Panc1 (cell line): ENCODE results near the gene DALRD3. TPM values are rescaled to one million over a fixed set of nuclear protein-coding genes. Genes with fewer than 3 reads are reported as not detected.

Source experiments
- ATAC-seq: fragments of 200-7000 bp; cut with Tn5 transposase; 2 replicates; pipeline ENCODE4 v1.9.1; 2020; ENCODE audit warnings: mild to moderate bottlenecking, moderate library complexity
- BruUV-seq: library from RNA; stranded (reverse); fragments of 400-500 nt; replicated peaks from 2 replicates; lab custom pipeline; 2021; lab: Mats Ljungman, UMichigan
- CTCF ChIA-PET: fragments of 300-600 bp; sonication (Branson Sonifier 250); formaldehyde crosslinking; loops from one replicate; lab custom pipeline; 2022; ENCODE audit warnings: antibody characterized with exemption; lab: Charles Lee
- POLR2A ChIA-PET: fragments of 300-600 bp; sonication (Branson Sonifier 250); formaldehyde crosslinking; loops from one replicate; lab custom pipeline; 2022; ENCODE audit warnings: antibody characterized with exemption; lab: Charles Lee
- DNase-seq: peaks from one replicate; pipeline ENCODE4 v3.0.0-alpha.2; 2010; ENCODE audit warnings: low read depth, low spot score
- H3K27ac ChIP-seq: 2 replicates; pipeline ENCODE4 v1.5.1; 2011; ENCODE audit warnings: mild to moderate bottlenecking, low read length, inconsistent platforms
- H3K27me3 ChIP-seq: fragments of 200-500 bp; sonication (Bioruptor generic); 2 replicates; pipeline ENCODE4 v1.6.0; 2014; ENCODE audit warnings: low read length, inconsistent platforms; ENCODE audit not compliant: control insufficient read depth, insufficient read depth
- H3K36me3 ChIP-seq: fragments of 200-500 bp; sonication (Bioruptor generic); 2 replicates; pipeline ENCODE4 v1.5.1; 2014; ENCODE audit warnings: inconsistent platforms, mild to moderate bottlenecking, low read length, moderate library complexity; ENCODE audit not compliant: control insufficient read depth, insufficient read depth
- H3K4me1 ChIP-seq: 2 replicates; pipeline ENCODE4 v1.5.1; 2011; ENCODE audit warnings: inconsistent platforms, mild to moderate bottlenecking, low read length, moderate library complexity; ENCODE audit not compliant: control insufficient read depth, insufficient read depth
- H3K4me3 ChIP-seq, 2 experiments: 2 replicates each; pipeline ENCODE4 v1.5.1; 2011 to 2012; ENCODE audit warnings: low read depth in 2 of 2, low read length in 2 of 2, mild to moderate bottlenecking in 2 of 2, inconsistent platforms in 1 of 2, moderate library complexity in 1 of 2
- H3K9me3 ChIP-seq: fragments of 200-500 bp; sonication (Bioruptor generic); 2 replicates; pipeline ENCODE4 v1.5.1; 2014; ENCODE audit warnings: low read depth, mild to moderate bottlenecking, inconsistent platforms, low read length, moderate library complexity; ENCODE audit not compliant: control insufficient read depth, insufficient read depth
- CTCF ChIP-seq: fragments of 450-650 bp; IDR thresholded peaks from 2 replicates; pipeline ENCODE4 v1.5.1; 2017; ENCODE audit warnings: mild to moderate bottlenecking
- POLR2AphosphoS5 ChIP-seq: IDR thresholded peaks from 2 replicates; pipeline ENCODE4 v1.6.1; 2012; ENCODE audit warnings: mild to moderate bottlenecking, low read depth, low read length, moderate library complexity
- REST ChIP-seq, 2 experiments: IDR thresholded peaks; 2 replicates each; pipeline ENCODE4 v1.6.1; 2011 to 2012; ENCODE audit warnings: low read depth in 2 of 2, control low read depth in 1 of 2, low read length in 1 of 2, mild to moderate bottlenecking in 1 of 2, moderate library complexity in 1 of 2; ENCODE audit not compliant: insufficient read depth in 1 of 2
- SIN3A ChIP-seq: IDR thresholded peaks from 2 replicates; pipeline ENCODE4 v1.6.1; 2012; ENCODE audit warnings: low read depth, mild to moderate bottlenecking, low read length, moderate library complexity, borderline replicate concordance; ENCODE audit not compliant: insufficient read depth
- TCF7L2 ChIP-seq: IDR thresholded peaks from 2 replicates; pipeline ENCODE4 v1.6.1; 2011; ENCODE audit warnings: mild to moderate bottlenecking, low read depth, low read length, inconsistent platforms
- in situ Hi-C: cut with HindIII; loops from 2 replicates; pipeline ENCODE4 v1.10.0; 2016; ENCODE audit warnings: low sequenced_read_pairs, low pct_unique_long_range_greater_than_20kb
- intact Hi-C: fragments of 100-400 bp; cut with micrococcal nuclease; formaldehyde crosslinking; loops from one replicate; pipeline ENCODE4 v1.10.0; 2022; ENCODE audit not compliant: unreplicated experiment
- total RNA-seq: library from RNA; stranded (reverse); gene quantifications from one replicate; pipeline ENCODE4 v1.2.1, GENCODE V29; 2021; ENCODE audit not compliant: unreplicated experiment

DALRD3 gene
- total RNA-seq, 1 experiment from 2014 or later = 22.5 TPM

GRCh38 chr3:49017229-49017970 lies 980 bp downstream of the DALRD3 start:
- no TSS peak for BruUV-seq
- ChIA-PET POLR2A (interaction anchor here (1.1 to 1.2 kb wide), 2 partner anchors 10 to 28 kb away, joined by 3 to 4 read pairs; partner anchors contain the start of genes P4HTM and WDR6), CTCF (interaction anchor here (0.9 kb wide), 1 partner anchor 10 kb away, joined by 5 read pairs; the partner anchor contains the start of gene WDR6)
- no peaks in the 10 kb centered on the region for H3K9me3 ChIP-seq
- ATAC-seq (peak; percentile 0; the same call in 1 of the 2 replicates), DNase-seq (no peak)
- peak overlapping the region; percentile 71 to 90 for H3K4me3 ChIP-seq
- H3K4me1 ChIP-seq = peaks cover 8% of the 10 kb centered on the region
- in situ Hi-C loops = no loop called here
- no peaks in the 10 kb centered on the region for H3K27me3 ChIP-seq
- intact Hi-C loops = no loop called here
- TF ChIP-seq POLR2AphosphoS5 = no peak
- no peak for TF ChIP-seq TCF7L2
- no peak for TF ChIP-seq REST (IDR thresholded peaks at IDR 0.05; ENCODE audit: insufficient read depth in 1 of 2, low read depth in 2 of 2, low read length in 1 of 2)
- no peak for TF ChIP-seq SIN3A
- TF ChIP-seq CTCF = no peak
- H3K27ac ChIP-seq = peak overlapping the region; percentile 97
- peaks cover 7% of the 10 kb centered on the region; the same call in 1 of the 2 replicates for H3K36me3 ChIP-seq

GRCh38 chr3:49016414-49017228 lies 1.8 kb downstream of the DALRD3 start:
- intact Hi-C loops (no loop called here), in situ Hi-C loops (no loop called here)
- peak overlapping the region; percentile 71 to 90 for H3K4me3 ChIP-seq
- ATAC-seq = no peak
- peaks cover 4% of the 10 kb centered on the region; the same call in 1 of the 2 replicates for H3K36me3 ChIP-seq
- peak overlapping the region; percentile 97 for H3K27ac ChIP-seq
- peaks cover 8% of the 10 kb centered on the region for H3K4me1 ChIP-seq
- POLR2A ChIA-PET = interaction anchor here (0.6 to 1.2 kb wide), 4 partner anchors 9 to 28 kb away, joined by 3 to 4 read pairs (median 4); partner anchors contain the start of genes P4HTM and WDR6
- CTCF ChIA-PET = no interaction called here
- no TSS peak for BruUV-seq
- no peaks in the 10 kb centered on the region for H3K9me3 ChIP-seq
- DNase-seq = no peak
- no peaks in the 10 kb centered on the region for H3K27me3 ChIP-seq
- no peak for TF ChIP-seq SIN3A
- no peak for TF ChIP-seq REST (IDR thresholded peaks at IDR 0.05; ENCODE audit: insufficient read depth in 1 of 2, low read depth in 2 of 2, low read length in 1 of 2)
- no peak for TF ChIP-seq CTCF
- TF ChIP-seq POLR2AphosphoS5 = peak; percentile 58
- no peak for TF ChIP-seq TCF7L2
